ENCODE data around the gene TMEM121B.

GRCh38 chr22:17158176-17158567 is 37.0 kb upstream of the TMEM121B start:
- TF ChIP-seq CTCF (IDR thresholded peaks at IDR 0.05) (no peak), POLR2A (IDR thresholded peaks at IDR 0.05) (no peak)
